Measurements from ENCODE around the gene VAT1L.

Gene VAT1L

DNA sequence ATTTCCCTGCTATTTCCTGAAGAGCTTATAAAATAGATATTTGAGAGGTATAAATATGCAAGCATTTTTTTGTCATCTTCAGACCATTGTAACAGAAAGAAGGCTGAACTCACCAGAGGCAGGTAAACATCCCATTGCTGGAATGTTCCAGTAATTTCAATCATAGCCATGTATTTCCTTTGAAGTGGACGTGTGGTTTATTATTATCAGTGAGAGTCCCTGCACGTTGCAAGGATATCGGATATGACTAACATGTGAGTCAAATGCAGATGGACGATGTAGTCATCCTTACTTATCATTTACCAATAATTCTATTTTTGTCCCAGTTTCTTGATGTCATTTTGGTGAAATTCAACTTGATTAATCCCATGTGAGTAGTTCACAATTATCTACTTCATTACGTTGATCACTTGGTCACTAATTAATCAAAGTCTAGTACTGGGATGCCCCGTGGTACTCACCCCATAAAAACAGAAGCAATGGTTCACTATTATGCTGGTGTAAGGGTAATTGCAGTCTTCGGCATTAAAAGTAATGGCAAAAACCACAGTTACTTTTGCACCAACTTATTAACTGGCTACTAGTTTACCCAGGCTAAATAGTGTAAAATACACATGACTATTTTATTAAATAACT, 89.5 kb downstream of the VAT1L start:
- no peak overlapping the region for H3K4me3 ChIP-seq (ENCODE audit: low read length)
- TF ChIP-seq CTCF (IDR thresholded peaks at IDR 0.05; ENCODE audit: low read depth, low read length, poor library complexity, severe bottlenecking) (no peak), EZH2phosphoT487 (IDR thresholded peaks at IDR 0.05; ENCODE audit: borderline replicate concordance, low read length) (no peak)
- no peaks in the 10 kb centered on the region for H3K79me2 ChIP-seq (ENCODE audit: control insufficient read depth, low read length)
- no peaks in the 10 kb centered on the region for H3F3A ChIP-seq (ENCODE audit: control insufficient read depth, insufficient read depth)
- H3K27ac ChIP-seq (ENCODE audit: low read depth, low read length): no peak overlapping the region
- H3K36me3 ChIP-seq (ENCODE audit: control insufficient read depth, low read length): no peaks in the 10 kb centered on the region
- no peaks in the 10 kb centered on the region for H4K20me1 ChIP-seq (ENCODE audit: control insufficient read depth, insufficient read depth, low read depth, low read length)
- no peaks in the 10 kb centered on the region for H3K9me3 ChIP-seq (ENCODE audit: control insufficient read depth, insufficient read depth, low read length)
- H3K4me1 ChIP-seq (ENCODE audit: control insufficient read depth, low read length): no peaks in the 10 kb centered on the region
- H3K4me2 ChIP-seq (ENCODE audit: low read length): no peak overlapping the region
- no peaks in the 10 kb centered on the region for H3K27me3 ChIP-seq (ENCODE audit: control insufficient read depth, low read length)
- H3K9me2 ChIP-seq (replicated peaks; ENCODE audit: control insufficient read depth, low read length): no peaks in the 10 kb centered on the region

DNA sequence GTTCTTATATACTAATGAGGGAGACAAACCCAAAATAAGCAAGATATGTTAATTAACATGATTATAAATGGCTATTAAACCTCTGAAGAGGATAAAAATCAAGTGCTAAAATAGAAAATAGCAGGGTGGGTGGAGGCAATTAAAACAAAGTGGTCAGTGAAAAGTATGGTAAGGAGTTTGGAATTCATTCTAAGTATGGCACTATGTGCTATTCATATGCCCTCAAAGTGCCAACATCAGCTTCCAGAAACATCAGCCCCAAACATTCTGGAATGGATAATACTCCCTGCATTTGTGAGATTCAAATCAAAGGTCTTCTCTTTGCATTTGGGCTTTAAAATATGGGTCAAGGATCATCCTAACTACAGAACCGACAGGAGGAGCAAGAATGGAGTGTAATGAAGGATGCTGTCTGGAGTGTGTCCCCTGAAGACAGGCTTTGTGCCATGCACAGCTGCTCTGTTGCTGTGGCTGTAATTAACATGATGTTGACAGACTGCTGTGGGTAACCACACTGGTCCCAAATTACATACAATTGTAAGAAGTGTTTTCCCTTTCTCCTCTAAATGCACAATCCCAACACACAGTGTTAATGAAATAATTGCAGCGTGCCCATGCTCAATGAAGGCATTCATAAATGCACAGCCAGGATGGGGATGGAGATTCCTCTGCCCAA, 93.1 kb downstream of the VAT1L start:
- Histone ChIP-seq H4K20me1 (ENCODE audit: control insufficient read depth, insufficient read depth, low read depth, low read length) (no peaks in the 10 kb centered on the region), H3K4me3 (ENCODE audit: low read length) (no peak overlapping the region), H3K79me2 (ENCODE audit: control insufficient read depth, low read length) (no peaks in the 10 kb centered on the region), H3F3A (ENCODE audit: control insufficient read depth, insufficient read depth) (no peaks in the 10 kb centered on the region), H3K4me1 (ENCODE audit: control insufficient read depth, low read length) (no peaks in the 10 kb centered on the region), H3K4me2 (ENCODE audit: low read length) (no peak overlapping the region), H3K9me2 (replicated peaks; ENCODE audit: control insufficient read depth, low read length) (no peaks in the 10 kb centered on the region), H3K27ac (ENCODE audit: low read depth, low read length) (no peak overlapping the region), H3K27me3 (ENCODE audit: control insufficient read depth, low read length) (no peaks in the 10 kb centered on the region), H3K36me3 (ENCODE audit: control insufficient read depth, low read length) (no peaks in the 10 kb centered on the region), H3K9me3 (ENCODE audit: control insufficient read depth, insufficient read depth, low read length) (no peaks in the 10 kb centered on the region)
- TF ChIP-seq CTCF (IDR thresholded peaks at IDR 0.05; ENCODE audit: low read depth, low read length, poor library complexity, severe bottlenecking) (no peak), EZH2phosphoT487 (IDR thresholded peaks at IDR 0.05; ENCODE audit: borderline replicate concordance, low read length) (no peak)

GRCh38 chr16:77882358-77882757, 94.0 kb downstream of the VAT1L start:
- Histone ChIP-seq H3F3A (ENCODE audit: control insufficient read depth, insufficient read depth) (no peaks in the 10 kb centered on the region), H3K4me1 (ENCODE audit: control insufficient read depth, low read length) (no peaks in the 10 kb centered on the region), H4K20me1 (ENCODE audit: control insufficient read depth, insufficient read depth, low read depth, low read length) (no peaks in the 10 kb centered on the region), H3K79me2 (ENCODE audit: control insufficient read depth, low read length) (no peaks in the 10 kb centered on the region), H3K27me3 (ENCODE audit: control insufficient read depth, low read length) (no peaks in the 10 kb centered on the region), H3K4me2 (ENCODE audit: low read length) (no peak overlapping the region), H3K36me3 (ENCODE audit: control insufficient read depth, low read length) (no peaks in the 10 kb centered on the region), H3K9me3 (ENCODE audit: control insufficient read depth, insufficient read depth, low read length) (no peaks in the 10 kb centered on the region), H3K27ac (ENCODE audit: low read depth, low read length) (no peak overlapping the region), H3K4me3 (ENCODE audit: low read length) (no peak overlapping the region), H3K9me2 (replicated peaks; ENCODE audit: control insufficient read depth, low read length) (no peaks in the 10 kb centered on the region)
- TF ChIP-seq CTCF (IDR thresholded peaks at IDR 0.05; ENCODE audit: low read depth, low read length, poor library complexity, severe bottlenecking) (no peak), EZH2phosphoT487 (IDR thresholded peaks at IDR 0.05; ENCODE audit: borderline replicate concordance, low read length) (no peak)
